ENCODE measurements around the gene MAML3.

MAML3 gene

GRCh38 chr4:139889901-139890300 is 264.1 kb downstream of the MAML3 start:
- TF ChIP-seq GATA3 (IDR thresholded peaks at IDR 0.05; ENCODE audit: low read depth, low read length) (no peak), GATA2 (IDR thresholded peaks at IDR 0.05; ENCODE audit: low read depth, low read length) (peak; percentile 90)

- no peak for TF ChIP-seq GATA2 (IDR thresholded peaks at IDR 0.05; ENCODE audit: low read depth, low read length)
- no peak for TF ChIP-seq GATA3 (IDR thresholded peaks at IDR 0.05; ENCODE audit: low read depth, low read length)
Measured at GRCh38 chr4:139889264-139889663, 264.7 kb downstream of the MAML3 start.

GRCh38 chr4:139887962-139888735 is 265.8 kb downstream of the MAML3 start:
- TF ChIP-seq GATA3 (IDR thresholded peaks at IDR 0.05; ENCODE audit: low read depth, low read length): no peak
- TF ChIP-seq GATA2 (IDR thresholded peaks at IDR 0.05; ENCODE audit: low read depth, low read length): no peak

GRCh38 chr4:139887376-139887802 is 266.6 kb downstream of the MAML3 start:
- TF ChIP-seq GATA3 (IDR thresholded peaks at IDR 0.05; ENCODE audit: low read depth, low read length) (no peak), GATA2 (IDR thresholded peaks at IDR 0.05; ENCODE audit: low read depth, low read length) (no peak)

GRCh38 chr4:139886798-139887197 is 267.2 kb downstream of the MAML3 start:
- no peak for TF ChIP-seq GATA3 (IDR thresholded peaks at IDR 0.05; ENCODE audit: low read depth, low read length)
- TF ChIP-seq GATA2 (IDR thresholded peaks at IDR 0.05; ENCODE audit: low read depth, low read length): no peak

- no peak for TF ChIP-seq GATA3 (IDR thresholded peaks at IDR 0.05; ENCODE audit: low read depth, low read length)
- no peak for TF ChIP-seq GATA2 (IDR thresholded peaks at IDR 0.05; ENCODE audit: low read depth, low read length)
Measured at GRCh38 chr4:139884438-139884837, 269.5 kb downstream of the MAML3 start.

- no peak for TF ChIP-seq GATA3 (IDR thresholded peaks at IDR 0.05; ENCODE audit: low read depth, low read length)
- no peak for TF ChIP-seq GATA2 (IDR thresholded peaks at IDR 0.05; ENCODE audit: low read depth, low read length)
Measured at GRCh38 chr4:139880841-139881240, 273.1 kb downstream of the MAML3 start.

- no peak for TF ChIP-seq GATA2 (IDR thresholded peaks at IDR 0.05; ENCODE audit: low read depth, low read length)
- no peak for TF ChIP-seq GATA3 (IDR thresholded peaks at IDR 0.05; ENCODE audit: low read depth, low read length)
Measured at GRCh38 chr4:139878050-139878449, 275.9 kb downstream of the MAML3 start.

- no peak for TF ChIP-seq GATA2 (IDR thresholded peaks at IDR 0.05; ENCODE audit: low read depth, low read length)
- TF ChIP-seq GATA3 (IDR thresholded peaks at IDR 0.05; ENCODE audit: low read depth, low read length): no peak
Measured at GRCh38 chr4:139876337-139876941, 277.5 kb downstream of the MAML3 start.

- TF ChIP-seq GATA2 (IDR thresholded peaks at IDR 0.05; ENCODE audit: low read depth, low read length) (no peak), GATA3 (IDR thresholded peaks at IDR 0.05; ENCODE audit: low read depth, low read length) (no peak)
Measured at GRCh38 chr4:139875411-139875825, 278.6 kb downstream of the MAML3 start.

GRCh38 chr4:139873111-139873860 is 280.7 kb downstream of the MAML3 start:
- no peak for TF ChIP-seq GATA2 (IDR thresholded peaks at IDR 0.05; ENCODE audit: low read depth, low read length)
- TF ChIP-seq GATA3 (IDR thresholded peaks at IDR 0.05; ENCODE audit: low read depth, low read length): no peak

GRCh38 chr4:139872274-139872673 is 281.7 kb downstream of the MAML3 start:
- TF ChIP-seq GATA2 (IDR thresholded peaks at IDR 0.05; ENCODE audit: low read depth, low read length) (no peak), GATA3 (IDR thresholded peaks at IDR 0.05; ENCODE audit: low read depth, low read length) (no peak)

- TF ChIP-seq GATA2 (IDR thresholded peaks at IDR 0.05; ENCODE audit: low read depth, low read length) (no peak), GATA3 (IDR thresholded peaks at IDR 0.05; ENCODE audit: low read depth, low read length) (no peak)
Measured at GRCh38 chr4:139869810-139870209, 284.2 kb downstream of the MAML3 start.

GRCh38 chr4:139866276-139866962 is 287.6 kb downstream of the MAML3 start:
- TF ChIP-seq GATA3 (IDR thresholded peaks at IDR 0.05; ENCODE audit: low read depth, low read length): peak; percentile 59; the same call in 1 of the 2 replicates
- peak; percentile 73 for TF ChIP-seq GATA2 (IDR thresholded peaks at IDR 0.05; ENCODE audit: low read depth, low read length)
